Measurements from ENCODE around the gene BRSK2.

The BRSK2 gene

GRCh38 chr11:1488575-1489180 is 98.9 kb downstream of the BRSK2 start:
- DNase-seq (ENCODE audit: low spot score in 2 of 2) = no peak
- in situ Hi-C loops (cut with MboI; ENCODE audit: low sequenced_read_pairs) = no loop called here
- no peaks in the 10 kb centered on the region for H3K27me3 ChIP-seq (ENCODE audit: low read depth)
- no peaks in the 10 kb centered on the region for H3K36me3 ChIP-seq (replicated peaks)
- no peak overlapping the region for H3K4me3 ChIP-seq
- no peaks in the 10 kb centered on the region for H3K4me1 ChIP-seq
- no peaks in the 10 kb centered on the region for H3K9me3 ChIP-seq

DNA sequence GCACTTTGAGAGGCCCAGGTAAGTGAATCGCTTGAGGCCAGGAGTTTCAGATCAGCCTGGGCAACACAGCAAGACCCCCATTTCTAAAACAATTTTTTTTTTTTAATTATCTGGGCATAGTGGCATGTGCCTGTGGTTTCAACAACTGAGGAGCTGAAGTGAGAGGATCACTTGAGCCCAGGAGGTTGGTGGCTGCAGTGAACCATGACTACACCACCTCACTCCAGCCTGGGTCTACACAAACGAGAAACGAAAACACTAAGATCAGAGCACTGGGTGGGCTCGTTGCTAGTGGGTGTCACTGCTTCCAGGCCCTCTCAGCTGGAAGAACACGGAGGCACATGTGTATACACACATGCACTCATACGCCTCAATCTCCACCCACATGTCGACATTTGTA is 100.9 kb downstream of the BRSK2 start:
- no peaks in the 10 kb centered on the region for H3K27me3 ChIP-seq (ENCODE audit: low read depth)
- H3K36me3 ChIP-seq (replicated peaks) = no peaks in the 10 kb centered on the region
- no peaks in the 10 kb centered on the region for H3K4me1 ChIP-seq
- H3K4me3 ChIP-seq = no peak overlapping the region
- H3K9me3 ChIP-seq = no peaks in the 10 kb centered on the region; the same call in 1 of the 2 replicates
- in situ Hi-C loops (cut with MboI; ENCODE audit: low sequenced_read_pairs) = no loop called here
- no peak for DNase-seq (ENCODE audit: low spot score in 2 of 2)

- in situ Hi-C loops (cut with MboI; ENCODE audit: low sequenced_read_pairs) = no loop called here
Measured at GRCh38 chr11:1491379-1491778, 101.6 kb downstream of the BRSK2 start.

GRCh38 chr11:1493650-1494244 is 104.0 kb downstream of the BRSK2 start:
- Histone ChIP-seq H3K27me3 (ENCODE audit: low read depth) (no peaks in the 10 kb centered on the region), H3K4me3 (no peak overlapping the region), H3K4me1 (no peaks in the 10 kb centered on the region; the same call in 1 of the 2 replicates), H3K9me3 (no peaks in the 10 kb centered on the region; the same call in 1 of the 2 replicates), H3K36me3 (replicated peaks) (no peaks in the 10 kb centered on the region)
- no peak for DNase-seq (ENCODE audit: low spot score in 2 of 2)
- in situ Hi-C loops (cut with MboI; ENCODE audit: low sequenced_read_pairs) = no loop called here

More at GRCh38 chr11:1491379-1491778, 101.6 kb downstream of the BRSK2 start:
- Histone ChIP-seq H3K4me3 (no peak overlapping the region), H3K9me3 (no peaks in the 10 kb centered on the region; the same call in 1 of the 2 replicates), H3K27me3 (ENCODE audit: low read depth) (no peaks in the 10 kb centered on the region), H3K36me3 (replicated peaks) (no peaks in the 10 kb centered on the region), H3K4me1 (no peaks in the 10 kb centered on the region; the same call in 1 of the 2 replicates)
- DNase-seq (ENCODE audit: low spot score in 2 of 2) = no peak

DNA sequence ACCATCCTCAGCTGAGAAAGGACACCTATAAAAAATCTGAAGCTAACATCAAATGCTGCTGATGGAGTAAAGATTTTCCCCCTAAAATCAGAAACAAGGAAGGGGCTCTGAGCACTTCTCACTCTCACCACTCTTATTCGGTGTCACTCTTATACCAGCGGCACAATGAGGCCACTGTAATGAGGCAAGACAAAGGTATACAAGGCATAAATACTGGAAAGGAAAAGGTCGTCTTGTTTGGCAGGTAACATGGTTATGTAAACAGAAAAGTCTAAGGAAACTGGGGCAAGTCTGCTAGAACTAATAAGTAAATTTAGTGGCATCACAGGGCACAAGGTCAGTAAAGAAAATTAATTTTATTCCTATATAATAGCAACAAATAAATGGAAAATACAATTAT is 104.9 kb downstream of the BRSK2 start:
- DNase-seq (ENCODE audit: low spot score in 2 of 2) = no peak
- H3K36me3 ChIP-seq (replicated peaks) = no peaks in the 10 kb centered on the region
- H3K27me3 ChIP-seq (ENCODE audit: low read depth) = no peaks in the 10 kb centered on the region
- no peaks in the 10 kb centered on the region; the same call in 1 of the 2 replicates for H3K4me1 ChIP-seq
- H3K9me3 ChIP-seq = no peaks in the 10 kb centered on the region; the same call in 1 of the 2 replicates
- in situ Hi-C loops (cut with MboI; ENCODE audit: low sequenced_read_pairs) = no loop called here
- no peak overlapping the region for H3K4me3 ChIP-seq

- in situ Hi-C loops (cut with MboI; ENCODE audit: low sequenced_read_pairs) = no loop called here
- no peaks in the 10 kb centered on the region; the same call in 1 of the 2 replicates for H3K4me1 ChIP-seq
- H3K27me3 ChIP-seq (ENCODE audit: low read depth) = no peaks in the 10 kb centered on the region
Measured at GRCh38 chr11:1496091-1496760, 106.5 kb downstream of the BRSK2 start.

DNA sequence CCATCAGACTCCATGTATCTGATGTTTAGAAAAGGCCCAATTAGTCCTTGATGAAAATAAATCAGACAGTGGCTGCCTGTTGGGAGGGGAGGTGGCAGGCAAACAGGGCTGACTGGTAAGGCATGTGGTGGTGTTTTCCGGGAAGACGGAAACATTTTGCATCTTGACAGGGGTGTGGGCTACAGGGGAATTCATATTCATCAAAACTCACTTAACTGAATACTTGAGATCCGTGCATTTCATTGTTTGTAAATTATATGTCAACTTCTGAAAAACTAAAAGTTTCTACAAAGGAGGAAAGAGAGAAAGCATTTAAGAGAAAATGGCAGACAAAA is 107.0 kb downstream of the BRSK2 start:
- no peak for DNase-seq (ENCODE audit: low spot score in 2 of 2)
- no peak overlapping the region for H3K4me3 ChIP-seq
- H3K27me3 ChIP-seq (ENCODE audit: low read depth) = no peaks in the 10 kb centered on the region
- H3K9me3 ChIP-seq = peaks cover 2% of the 10 kb centered on the region
- in situ Hi-C loops (cut with MboI; ENCODE audit: low sequenced_read_pairs) = no loop called here
- no peaks in the 10 kb centered on the region for H3K36me3 ChIP-seq (replicated peaks)
- H3K4me1 ChIP-seq = no peaks in the 10 kb centered on the region; the same call in 1 of the 2 replicates

More at GRCh38 chr11:1496091-1496760, 106.5 kb downstream of the BRSK2 start:
- peak; percentile 46 to 52 for DNase-seq (ENCODE audit: low spot score in 2 of 2)
- H3K9me3 ChIP-seq = peaks cover 2% of the 10 kb centered on the region
- no peak overlapping the region for H3K4me3 ChIP-seq
- H3K36me3 ChIP-seq (replicated peaks) = no peaks in the 10 kb centered on the region

- H3K4me1 ChIP-seq = no peaks in the 10 kb centered on the region; the same call in 1 of the 2 replicates
- no peaks in the 10 kb centered on the region for H3K27me3 ChIP-seq (ENCODE audit: low read depth)
- H3K9me3 ChIP-seq = peaks cover 2% of the 10 kb centered on the region
- H3K4me3 ChIP-seq = no peak overlapping the region
- no peaks in the 10 kb centered on the region for H3K36me3 ChIP-seq (replicated peaks)
- no peak for DNase-seq (ENCODE audit: low spot score in 2 of 2)
- in situ Hi-C loops (cut with MboI; ENCODE audit: low sequenced_read_pairs) = no loop called here
Measured at GRCh38 chr11:1497600-1497999, 107.9 kb downstream of the BRSK2 start.

DNA sequence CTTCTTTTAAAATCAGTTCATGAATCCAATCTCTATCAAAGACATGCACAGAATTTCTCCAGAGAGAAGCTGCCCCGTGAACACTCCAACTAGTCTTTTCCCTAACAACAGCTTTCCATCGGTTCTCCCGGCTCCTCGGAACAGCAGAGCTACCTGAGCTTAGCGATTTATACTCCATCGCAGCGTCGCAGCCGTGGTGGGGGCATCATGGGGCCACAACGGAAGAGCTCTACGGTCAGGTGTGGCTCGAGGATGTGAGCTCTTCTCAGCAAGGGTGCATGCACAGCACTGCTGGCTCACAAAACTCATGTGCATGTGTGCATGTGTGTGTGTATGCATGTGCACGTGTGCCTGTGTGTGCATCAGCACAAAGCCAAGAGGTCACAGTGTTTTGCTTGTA is 108.5 kb downstream of the BRSK2 start:
- H3K4me3 ChIP-seq = no peak overlapping the region
- no peaks in the 10 kb centered on the region; the same call in 1 of the 2 replicates for H3K4me1 ChIP-seq
- H3K9me3 ChIP-seq = peaks cover 2% of the 10 kb centered on the region
- DNase-seq (ENCODE audit: low spot score in 2 of 2) = no peak
- H3K27me3 ChIP-seq (ENCODE audit: low read depth) = no peaks in the 10 kb centered on the region
- in situ Hi-C loops (cut with MboI; ENCODE audit: low sequenced_read_pairs) = no loop called here
- H3K36me3 ChIP-seq (replicated peaks) = no peaks in the 10 kb centered on the region

GRCh38 chr11:1499261-1499890 is 109.6 kb downstream of the BRSK2 start:
- DNase-seq (ENCODE audit: low spot score in 2 of 2) = no peak
- Histone ChIP-seq H3K9me3 (peaks cover 2% of the 10 kb centered on the region), H3K4me3 (no peak overlapping the region), H3K36me3 (replicated peaks) (no peaks in the 10 kb centered on the region), H3K27me3 (ENCODE audit: low read depth) (no peaks in the 10 kb centered on the region), H3K4me1 (no peaks in the 10 kb centered on the region; the same call in 1 of the 2 replicates)
- in situ Hi-C loops (cut with MboI; ENCODE audit: low sequenced_read_pairs) = no loop called here

DNA sequence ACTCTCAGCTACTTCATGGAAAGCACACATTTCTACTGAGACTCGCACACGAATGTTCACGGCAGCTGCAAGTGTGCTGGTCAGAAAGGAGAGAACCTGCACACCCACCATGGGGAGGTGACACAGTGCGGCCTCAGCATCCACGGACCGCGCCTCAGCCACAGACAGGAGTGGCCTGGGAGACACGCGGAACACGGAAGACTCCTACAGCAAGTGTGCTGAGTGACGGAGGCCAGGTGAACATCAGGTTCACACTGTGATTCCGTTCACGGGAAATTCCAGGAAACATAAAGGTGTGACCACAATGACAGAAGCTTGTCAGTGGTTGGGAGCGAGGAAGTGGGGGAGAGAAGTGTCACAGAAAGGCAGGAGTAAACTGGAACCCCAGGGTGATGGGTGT is 110.2 kb downstream of the BRSK2 start:
- Histone ChIP-seq H3K27me3 (ENCODE audit: low read depth) (no peaks in the 10 kb centered on the region), H3K4me1 (no peaks in the 10 kb centered on the region; the same call in 1 of the 2 replicates), H3K9me3 (peaks cover 2% of the 10 kb centered on the region; the same call in 1 of the 2 replicates), H3K4me3 (no peak overlapping the region), H3K36me3 (replicated peaks) (no peaks in the 10 kb centered on the region)
- no peak for DNase-seq (ENCODE audit: low spot score in 2 of 2)
- in situ Hi-C loops (cut with MboI; ENCODE audit: low sequenced_read_pairs) = loop anchor here (10.0 kb wide), 1 partner anchor 385 kb away; no protein-coding TSS in a partner anchor

GRCh38 chr11:1500466-1501420 is 111.0 kb downstream of the BRSK2 start:
- Histone ChIP-seq H3K4me3 (no peak overlapping the region), H3K36me3 (replicated peaks) (no peaks in the 10 kb centered on the region), H3K4me1 (no peaks in the 10 kb centered on the region; the same call in 1 of the 2 replicates), H3K27me3 (ENCODE audit: low read depth) (no peaks in the 10 kb centered on the region), H3K9me3 (peaks cover 2% of the 10 kb centered on the region; the same call in 1 of the 2 replicates)
- DNase-seq (ENCODE audit: low spot score in 2 of 2) = no peak
- in situ Hi-C loops (cut with MboI; ENCODE audit: low sequenced_read_pairs) = loop anchor here (10.0 kb wide), 1 partner anchor 386 kb away; no protein-coding TSS in a partner anchor
